ENCODE results near the gene CTNND1. TPM values are rescaled to one million over a fixed set of nuclear protein-coding genes. Genes with fewer than 3 reads are reported as not detected.

CTNND1 gene
- total and polyA plus RNA-seq, 2 of the 8 experiments (the other 6 are each of a cell fraction or from before 2014, with no cell fraction given), result 91.9 to 164 TPM

DNA sequence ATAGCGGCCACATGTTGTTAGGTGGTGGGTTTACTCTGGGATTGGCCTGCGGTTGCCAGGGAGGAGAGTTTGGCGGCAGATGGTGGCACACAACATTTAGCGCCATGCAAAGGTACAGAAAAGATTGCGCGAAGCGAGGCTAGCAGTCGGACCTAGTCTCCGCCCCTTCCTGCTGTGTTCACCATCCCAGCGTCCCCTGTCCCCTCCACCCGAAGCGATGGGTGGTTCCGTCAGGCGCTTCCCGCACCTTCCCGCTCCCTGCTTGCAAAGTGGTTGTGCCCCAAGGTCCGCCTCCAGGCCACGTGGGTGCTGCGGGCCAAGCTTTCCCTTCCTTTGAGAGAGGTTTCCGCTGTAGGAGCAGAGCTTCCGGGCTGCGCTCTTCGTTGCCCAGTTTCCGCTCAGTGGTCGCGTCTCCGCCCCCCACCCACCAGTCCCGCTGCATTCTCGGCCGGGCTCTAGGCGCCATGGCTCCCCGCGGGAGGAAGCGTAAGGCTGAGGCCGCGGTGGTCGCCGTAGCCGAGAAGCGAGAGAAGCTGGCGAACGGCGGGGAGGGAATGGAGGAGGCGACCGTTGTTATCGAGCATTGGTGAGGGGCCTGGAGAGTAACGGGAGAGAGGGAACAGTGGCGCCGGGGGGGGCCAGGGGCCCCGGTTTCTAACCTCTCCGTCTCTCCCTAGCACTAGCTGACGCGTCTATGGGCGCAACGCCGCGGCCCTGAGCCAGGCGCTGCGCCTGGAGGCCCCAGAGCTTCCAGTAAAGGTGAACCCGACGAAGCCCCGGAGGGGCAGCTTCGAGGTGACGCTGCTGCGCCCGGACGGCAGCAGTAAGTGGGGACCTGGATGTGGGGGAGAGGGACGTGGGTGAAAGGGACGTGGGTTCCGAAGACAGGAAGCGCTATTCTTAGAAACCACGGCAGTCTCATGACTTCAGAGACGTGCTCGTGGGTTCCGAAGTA lies 20.2 kb upstream of the CTNND1 start, which contains the start of gene SELENOH (continued):
- TF ChIP-seq CEBPB (IDR thresholded peaks at IDR 0.05; ENCODE audit: low read depth, low read length), result peak; percentile 41; the same call in 1 of the 2 replicates
- peak; percentile 98 for TF ChIP-seq GABPA (IDR thresholded peaks at IDR 0.05; ENCODE audit: borderline replicate concordance, insufficient read depth, low read length)
- TF ChIP-seq CHD7 (IDR thresholded peaks at IDR 0.05; ENCODE audit: insufficient replicate concordance, low read length), result peak; percentile 19
- no peak for TF ChIP-seq SP2 (IDR thresholded peaks at IDR 0.05; ENCODE audit: low read length)
- peak; percentile 91 for TF ChIP-seq E2F6 (IDR thresholded peaks at IDR 0.05)
- TF ChIP-seq SP4 (IDR thresholded peaks at IDR 0.05; ENCODE audit: low read length), result peak; percentile 94
- TF ChIP-seq CHD1 (IDR thresholded peaks at IDR 0.05; ENCODE audit: low read depth, low read length), result peak; percentile 84
- 0 out of 2 replicates have a peak, but pooled peaks have one; percentile 59 for TF ChIP-seq TCF12 (IDR thresholded peaks at IDR 0.05; ENCODE audit: low read depth, low read length)
- TF ChIP-seq TEAD4 (IDR thresholded peaks at IDR 0.05; ENCODE audit: low read depth, low read length), result peak; percentile 23; the same call in 1 of the 2 replicates
